ENCODE measurements around the gene NMT1.
A peak's percentile ranks its signal among the peaks of the same experiment; 100 is the strongest.

The NMT1 gene

DNA sequence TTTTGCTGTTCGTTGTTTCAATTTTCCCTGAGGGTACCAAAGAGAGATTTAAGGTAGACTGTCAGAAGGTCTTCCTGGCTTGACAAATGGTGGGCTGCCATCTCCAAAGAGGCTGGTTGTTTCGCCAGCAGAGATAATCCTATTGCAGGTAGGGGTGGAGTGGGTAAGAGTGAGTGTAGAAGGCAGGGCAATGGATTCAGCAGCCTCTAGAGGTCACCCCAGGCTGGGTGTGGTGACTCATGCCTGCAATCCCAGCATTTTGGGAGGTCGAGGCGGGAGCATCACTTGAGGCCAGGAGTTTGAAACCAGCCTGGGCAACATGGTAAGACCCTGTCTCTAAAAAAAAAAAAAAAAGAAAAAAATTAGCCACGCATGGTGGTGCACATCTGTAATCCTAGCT is 44.3 kb upstream of the NMT1 start:
- ATAC-seq (ENCODE audit: low read depth), result peak; percentile 13; the same call in 1 of the 3 replicates
- no peak for DNase-seq (ENCODE audit: low spot score)
- H3K36me3 ChIP-seq (ENCODE audit: low read depth), result no peaks in the 10 kb centered on the region
- no peaks in the 10 kb centered on the region for H3K27me3 ChIP-seq (ENCODE audit: insufficient read depth, poor library complexity, severe bottlenecking)
- TF ChIP-seq, protein P1, sequence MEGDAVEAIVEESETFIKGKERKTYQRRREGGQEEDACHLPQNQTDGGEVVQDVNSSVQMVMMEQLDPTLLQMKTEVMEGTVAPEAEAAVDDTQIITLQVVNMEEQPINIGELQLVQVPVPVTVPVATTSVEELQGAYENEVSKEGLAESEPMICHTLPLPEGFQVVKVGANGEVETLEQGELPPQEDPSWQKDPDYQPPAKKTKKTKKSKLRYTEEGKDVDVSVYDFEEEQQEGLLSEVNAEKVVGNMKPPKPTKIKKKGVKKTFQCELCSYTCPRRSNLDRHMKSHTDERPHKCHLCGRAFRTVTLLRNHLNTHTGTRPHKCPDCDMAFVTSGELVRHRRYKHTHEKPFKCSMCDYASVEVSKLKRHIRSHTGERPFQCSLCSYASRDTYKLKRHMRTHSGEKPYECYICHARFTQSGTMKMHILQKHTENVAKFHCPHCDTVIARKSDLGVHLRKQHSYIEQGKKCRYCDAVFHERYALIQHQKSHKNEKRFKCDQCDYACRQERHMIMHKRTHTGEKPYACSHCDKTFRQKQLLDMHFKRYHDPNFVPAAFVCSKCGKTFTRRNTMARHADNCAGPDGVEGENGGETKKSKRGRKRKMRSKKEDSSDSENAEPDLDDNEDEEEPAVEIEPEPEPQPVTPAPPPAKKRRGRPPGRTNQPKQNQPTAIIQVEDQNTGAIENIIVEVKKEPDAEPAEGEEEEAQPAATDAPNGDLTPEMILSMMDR (IDR thresholded peaks at IDR 0.05; ENCODE audit: poor library complexity, severe bottlenecking), result peak; percentile 64
- H3K9me3 ChIP-seq (ENCODE audit: severe bottlenecking), result no peaks in the 10 kb centered on the region
- no peak overlapping the region for H3K4me3 ChIP-seq (ENCODE audit: severe bottlenecking)
- H3K27ac ChIP-seq (ENCODE audit: poor library complexity, severe bottlenecking), result no peak overlapping the region
- H3K4me1 ChIP-seq (ENCODE audit: insufficient read depth, poor library complexity, severe bottlenecking), result peaks cover 6% of the 10 kb centered on the region

DNA sequence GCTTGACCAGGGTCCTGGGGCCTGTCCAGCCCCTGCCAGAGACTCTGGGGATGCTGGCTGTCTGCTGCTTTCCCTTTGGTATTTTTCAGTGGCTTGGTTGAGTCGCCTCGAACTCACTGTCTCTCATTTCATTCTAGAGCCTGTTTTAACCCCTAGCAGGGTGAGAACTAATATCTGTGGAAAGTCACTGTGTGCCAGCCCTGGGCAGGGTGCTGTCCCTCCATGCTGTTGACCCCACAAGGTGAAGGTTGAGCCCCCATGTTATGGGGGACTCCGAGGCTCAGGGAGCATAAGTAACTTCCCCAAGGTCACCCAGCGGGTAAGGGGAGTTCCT is 42.6 kb upstream of the NMT1 start:
- ATAC-seq (ENCODE audit: low read depth), result no peak
- Histone ChIP-seq H3K36me3 (ENCODE audit: low read depth) (no peaks in the 10 kb centered on the region), H3K27me3 (ENCODE audit: insufficient read depth, poor library complexity, severe bottlenecking) (no peaks in the 10 kb centered on the region), H3K27ac (ENCODE audit: poor library complexity, severe bottlenecking) (peak overlapping the region; percentile 24), H3K4me3 (ENCODE audit: severe bottlenecking) (peak overlapping the region; percentile 40), H3K9me3 (ENCODE audit: severe bottlenecking) (no peaks in the 10 kb centered on the region), H3K4me1 (ENCODE audit: insufficient read depth, poor library complexity, severe bottlenecking) (peaks cover 6% of the 10 kb centered on the region)
- DNase-seq (ENCODE audit: low spot score), result no peak
- TF ChIP-seq, protein P1 (IDR thresholded peaks at IDR 0.05; ENCODE audit: poor library complexity, severe bottlenecking), result no peak

DNA sequence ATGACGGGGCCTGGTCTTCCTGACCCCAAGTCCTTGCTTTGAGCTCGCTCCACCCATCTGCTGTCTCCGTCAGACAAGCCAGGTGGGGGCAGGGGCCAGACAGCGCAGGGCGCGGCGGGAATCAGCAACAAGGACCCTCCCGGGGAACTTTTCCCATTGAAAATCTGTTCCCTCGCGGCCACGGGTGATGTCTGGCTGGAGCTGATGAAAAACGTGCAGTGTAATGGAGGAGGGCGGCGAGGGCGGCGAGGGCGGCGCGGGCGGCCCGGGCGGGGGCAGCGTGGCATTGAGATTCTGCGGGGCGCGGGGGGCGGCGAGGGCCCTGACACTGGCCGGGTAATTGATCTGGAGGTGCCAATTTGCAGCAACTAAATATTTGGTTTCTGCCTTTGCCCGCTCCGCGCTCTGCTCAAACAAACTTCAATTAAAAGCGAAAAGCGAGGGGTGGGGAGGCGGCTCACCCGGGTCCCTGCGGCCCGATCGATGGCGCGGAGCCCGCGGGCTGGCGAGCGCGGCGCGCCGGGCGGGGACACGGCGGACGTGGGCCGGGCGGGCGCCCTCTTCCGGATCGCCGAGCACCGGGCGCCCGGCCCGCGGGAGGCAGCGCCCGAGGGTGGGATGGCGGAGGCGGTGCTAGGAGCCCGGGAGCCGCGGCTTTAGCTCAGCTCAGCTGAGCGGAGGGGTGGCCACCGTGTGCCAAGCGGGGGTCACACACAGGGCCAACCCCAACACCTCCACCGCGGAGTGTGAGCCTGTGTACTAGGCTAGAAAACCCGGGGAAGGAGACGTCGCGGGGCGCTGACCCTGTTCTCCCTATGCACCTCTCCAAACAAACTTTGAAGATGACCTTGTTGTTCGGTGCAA is 42.0 kb upstream of the NMT1 start:
- ATAC-seq (ENCODE audit: low read depth) (peak; percentile 53), DNase-seq (ENCODE audit: low spot score) (no peak)
- no peaks in the 10 kb centered on the region for H3K27me3 ChIP-seq (ENCODE audit: insufficient read depth, poor library complexity, severe bottlenecking)
- H3K27ac ChIP-seq (ENCODE audit: poor library complexity, severe bottlenecking), result peak overlapping the region; percentile 24
- H3K36me3 ChIP-seq (ENCODE audit: low read depth), result peaks cover 4% of the 10 kb centered on the region
- no peaks in the 10 kb centered on the region for H3K9me3 ChIP-seq (ENCODE audit: severe bottlenecking)
- peaks cover 6% of the 10 kb centered on the region for H3K4me1 ChIP-seq (ENCODE audit: insufficient read depth, poor library complexity, severe bottlenecking)
- H3K4me3 ChIP-seq (ENCODE audit: severe bottlenecking), result peak overlapping the region; percentile 40
- TF ChIP-seq, protein P1 (IDR thresholded peaks at IDR 0.05; ENCODE audit: poor library complexity, severe bottlenecking), result peak; percentile 88

DNA sequence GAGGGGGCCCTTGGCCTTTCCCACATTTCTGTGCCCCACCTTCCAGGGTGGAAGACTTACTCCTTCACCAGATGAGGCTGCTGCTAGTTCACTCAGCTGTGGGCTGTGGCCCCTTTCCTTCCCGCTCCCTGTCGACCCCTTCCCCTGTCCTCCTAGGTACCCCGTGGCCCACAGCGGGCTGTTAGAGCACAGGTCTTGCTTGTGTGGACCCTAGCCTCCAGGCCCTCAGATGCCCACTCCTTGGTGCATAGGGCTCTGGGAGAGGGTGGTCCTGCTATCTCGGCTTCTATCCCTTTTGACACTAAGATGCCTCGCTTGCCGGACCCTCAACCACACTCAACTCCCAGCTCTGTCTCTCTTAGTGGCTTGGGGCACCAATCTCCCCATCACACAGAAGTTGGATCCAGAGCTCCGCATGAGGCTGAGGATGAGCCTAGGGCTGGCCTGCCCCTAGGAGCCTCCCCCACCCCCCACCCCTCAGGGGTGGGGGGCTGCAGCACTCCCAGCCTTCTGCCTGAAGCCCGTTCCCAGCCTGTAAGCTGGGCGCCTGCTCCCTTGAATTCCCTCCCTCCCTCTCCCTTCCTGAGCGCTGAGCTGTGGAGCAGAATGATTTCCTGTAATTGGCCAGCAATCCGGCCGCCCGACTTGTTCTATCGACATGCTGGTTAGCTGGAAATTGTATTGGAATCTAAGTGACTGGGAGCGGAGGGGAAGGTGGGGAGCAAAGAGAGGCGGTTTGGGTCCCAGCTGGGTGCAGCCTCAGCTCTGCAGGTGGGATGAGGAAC is 40.6 kb upstream of the NMT1 start:
- Histone ChIP-seq H3K4me3 (ENCODE audit: severe bottlenecking) (no peak overlapping the region), H3K36me3 (ENCODE audit: low read depth) (peaks cover 9% of the 10 kb centered on the region), H3K27ac (ENCODE audit: poor library complexity, severe bottlenecking) (no peak overlapping the region), H3K9me3 (ENCODE audit: severe bottlenecking) (no peaks in the 10 kb centered on the region), H3K27me3 (ENCODE audit: insufficient read depth, poor library complexity, severe bottlenecking) (no peaks in the 10 kb centered on the region), H3K4me1 (ENCODE audit: insufficient read depth, poor library complexity, severe bottlenecking) (peaks cover 6% of the 10 kb centered on the region)
- DNase-seq (ENCODE audit: low spot score) (no peak), ATAC-seq (ENCODE audit: low read depth) (no peak)
- TF ChIP-seq, protein P1 (IDR thresholded peaks at IDR 0.05; ENCODE audit: poor library complexity, severe bottlenecking), result no peak
